ENCODE measurements around the gene SUGCT.

DNA sequence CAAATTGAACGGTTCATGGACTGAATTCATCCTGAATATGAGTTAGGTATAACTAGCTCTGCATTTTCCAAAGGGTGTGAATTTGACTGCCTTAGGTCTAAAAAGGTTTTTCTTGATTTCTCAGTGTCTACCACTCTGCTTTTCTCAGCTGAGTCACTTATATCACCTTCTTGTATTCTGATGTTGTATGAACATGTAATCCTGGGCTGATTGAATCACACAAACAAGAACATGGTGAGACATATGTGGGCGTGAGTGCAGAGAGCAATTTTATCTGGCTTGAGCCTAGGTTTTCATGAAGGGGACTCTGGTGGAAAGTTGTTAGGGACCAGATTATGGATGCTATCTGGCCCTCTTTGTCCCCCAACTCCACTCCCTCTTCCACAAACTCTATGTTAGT is 239.8 kb downstream of the SUGCT start:
- TF ChIP-seq POLR2AphosphoS5 (IDR thresholded peaks at IDR 0.05; ENCODE audit: low read depth, low read length) (no peak), TAF1 (IDR thresholded peaks at IDR 0.05; ENCODE audit: borderline replicate concordance, insufficient read depth, low read length) (no peak)
- TF ChIP-seq, protein P1, sequence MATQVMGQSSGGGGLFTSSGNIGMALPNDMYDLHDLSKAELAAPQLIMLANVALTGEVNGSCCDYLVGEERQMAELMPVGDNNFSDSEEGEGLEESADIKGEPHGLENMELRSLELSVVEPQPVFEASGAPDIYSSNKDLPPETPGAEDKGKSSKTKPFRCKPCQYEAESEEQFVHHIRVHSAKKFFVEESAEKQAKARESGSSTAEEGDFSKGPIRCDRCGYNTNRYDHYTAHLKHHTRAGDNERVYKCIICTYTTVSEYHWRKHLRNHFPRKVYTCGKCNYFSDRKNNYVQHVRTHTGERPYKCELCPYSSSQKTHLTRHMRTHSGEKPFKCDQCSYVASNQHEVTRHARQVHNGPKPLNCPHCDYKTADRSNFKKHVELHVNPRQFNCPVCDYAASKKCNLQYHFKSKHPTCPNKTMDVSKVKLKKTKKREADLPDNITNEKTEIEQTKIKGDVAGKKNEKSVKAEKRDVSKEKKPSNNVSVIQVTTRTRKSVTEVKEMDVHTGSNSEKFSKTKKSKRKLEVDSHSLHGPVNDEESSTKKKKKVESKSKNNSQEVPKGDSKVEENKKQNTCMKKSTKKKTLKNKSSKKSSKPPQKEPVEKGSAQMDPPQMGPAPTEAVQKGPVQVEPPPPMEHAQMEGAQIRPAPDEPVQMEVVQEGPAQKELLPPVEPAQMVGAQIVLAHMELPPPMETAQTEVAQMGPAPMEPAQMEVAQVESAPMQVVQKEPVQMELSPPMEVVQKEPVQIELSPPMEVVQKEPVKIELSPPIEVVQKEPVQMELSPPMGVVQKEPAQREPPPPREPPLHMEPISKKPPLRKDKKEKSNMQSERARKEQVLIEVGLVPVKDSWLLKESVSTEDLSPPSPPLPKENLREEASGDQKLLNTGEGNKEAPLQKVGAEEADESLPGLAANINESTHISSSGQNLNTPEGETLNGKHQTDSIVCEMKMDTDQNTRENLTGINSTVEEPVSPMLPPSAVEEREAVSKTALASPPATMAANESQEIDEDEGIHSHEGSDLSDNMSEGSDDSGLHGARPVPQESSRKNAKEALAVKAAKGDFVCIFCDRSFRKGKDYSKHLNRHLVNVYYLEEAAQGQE (IDR thresholded peaks at IDR 0.05; ENCODE audit: insufficient read depth in 1 of 2, low read depth in 2 of 2, low read length in 2 of 2): no peak
